Calu3 (cell line): ENCODE data around the gene GABBR1. TPM values are rescaled to one million over a fixed set of nuclear protein-coding genes. Genes with fewer than 3 reads are reported as not detected.

Experiments used
- BruUV-seq: library from RNA; stranded (reverse); fragments of 400-500 nt; replicated peaks from 2 replicates; lab custom pipeline; 2021; lab: Mats Ljungman, UMichigan
- CTCF ChIA-PET: fragments of 300-600 bp; sonication (Branson Sonifier 250); formaldehyde crosslinking; loops from one replicate; lab custom pipeline; 2022; ENCODE audit warnings: antibody characterized with exemption; lab: Charles Lee
- DNase-seq: peaks from one replicate; pipeline ENCODE4 v3.0.0; 2022
- H3K27ac Mint-ChIP-seq: one replicate; pipeline ENCODE4 v1.8.0; 2022; ENCODE audit warnings: mixed read lengths; ENCODE audit not compliant: unreplicated experiment
- H3K27me3 Mint-ChIP-seq: one replicate; pipeline ENCODE4 v1.8.0; 2022; ENCODE audit warnings: mixed read lengths; ENCODE audit not compliant: unreplicated experiment
- H3K36me3 Mint-ChIP-seq: one replicate; pipeline ENCODE4 v1.8.0; 2022; ENCODE audit warnings: mild to moderate bottlenecking, moderate library complexity, mixed read lengths; ENCODE audit not compliant: insufficient read depth, unreplicated experiment
- H3K4me1 Mint-ChIP-seq: one replicate; pipeline ENCODE4 v1.8.0; 2022; ENCODE audit warnings: mild to moderate bottlenecking, low read depth, mixed read lengths; ENCODE audit not compliant: unreplicated experiment
- H3K4me3 Mint-ChIP-seq: one replicate; pipeline ENCODE4 v1.8.0; 2022; ENCODE audit warnings: mild to moderate bottlenecking, low read depth, moderate library complexity, mixed read lengths; ENCODE audit not compliant: unreplicated experiment
- H3K9me3 Mint-ChIP-seq: one replicate; pipeline ENCODE4 v1.8.0; 2022; ENCODE audit warnings: low read depth, mixed read lengths; ENCODE audit not compliant: unreplicated experiment
- CTCF ChIP-seq: fragments of 200-600 bp; IDR thresholded peaks from one replicate; pipeline ENCODE4 v1.8.0; 2022; ENCODE audit warnings: antibody characterized with exemption; ENCODE audit not compliant: unreplicated experiment
- intact Hi-C: fragments of 100-400 bp; cut with micrococcal nuclease; formaldehyde crosslinking; loops from one replicate; pipeline ENCODE4 v1.10.0; 2022; ENCODE audit not compliant: unreplicated experiment
- total RNA-seq: library from RNA; stranded (reverse); gene quantifications from 2 replicates; pipeline ENCODE4 v1.2.3, GENCODE V29; 2022

The GABBR1 gene
- total RNA-seq, 1 experiment from 2014 or later, result 42.2 TPM

DNA sequence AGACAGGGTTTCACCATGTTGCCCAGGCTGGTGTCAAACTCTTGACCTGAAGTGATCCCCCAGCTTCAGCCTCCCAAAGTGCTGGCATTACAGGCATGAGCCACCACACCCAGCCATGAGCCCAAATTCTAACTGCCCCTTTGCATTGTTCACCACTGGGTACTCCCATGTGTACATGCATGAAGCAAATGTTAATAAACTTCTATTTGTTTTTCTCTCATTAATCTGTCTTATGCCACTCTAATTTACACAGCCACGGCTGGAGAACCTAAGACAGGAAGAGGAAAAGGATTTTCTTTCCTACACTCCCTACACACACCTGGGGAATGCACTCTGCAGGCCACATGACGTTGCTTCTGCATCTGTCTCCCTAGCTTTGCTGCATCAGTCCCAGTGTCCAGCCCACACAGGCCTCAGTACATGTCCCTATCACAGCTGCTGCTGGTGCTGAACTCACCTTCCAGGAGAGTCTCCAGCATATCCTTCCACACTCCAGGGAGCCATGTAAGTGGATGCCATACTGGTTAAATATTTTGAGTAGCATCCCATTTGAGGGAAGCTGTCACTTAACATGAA is 34.7 kb downstream of the GABBR1 start:
- DNase-seq, result no peak
- BruUV-seq, result no TSS peak
- no peak for TF ChIP-seq CTCF
- H3K27ac Mint-ChIP-seq, result no peak overlapping the region
- H3K36me3 Mint-ChIP-seq, result no peaks in the 10 kb centered on the region
- no peaks in the 10 kb centered on the region for H3K27me3 Mint-ChIP-seq
- CTCF ChIA-PET, result no interaction called here
- no peaks in the 10 kb centered on the region for H3K9me3 Mint-ChIP-seq
- no peak overlapping the region for H3K4me3 Mint-ChIP-seq
- intact Hi-C loops, result no loop called here
- no peaks in the 10 kb centered on the region for H3K4me1 Mint-ChIP-seq

GRCh38 chr6:29597184-29597583 is 35.8 kb downstream of the GABBR1 start:
- TF ChIP-seq CTCF, result no peak
- BruUV-seq, result no TSS peak
- intact Hi-C loops, result no loop called here
- CTCF ChIA-PET, result no interaction called here
- Mint-ChIP-seq H3K27me3 (no peaks in the 10 kb centered on the region), H3K36me3 (no peaks in the 10 kb centered on the region), H3K4me1 (no peaks in the 10 kb centered on the region), H3K27ac (no peak overlapping the region), H3K9me3 (no peaks in the 10 kb centered on the region), H3K4me3 (no peak overlapping the region)
- DNase-seq, result no peak

GRCh38 chr6:29596381-29596900 is 36.5 kb downstream of the GABBR1 start:
- no peaks in the 10 kb centered on the region for H3K36me3 Mint-ChIP-seq
- intact Hi-C loops, result no loop called here
- H3K9me3 Mint-ChIP-seq, result no peaks in the 10 kb centered on the region
- no peak overlapping the region for H3K27ac Mint-ChIP-seq
- no peak for DNase-seq
- no peaks in the 10 kb centered on the region for H3K27me3 Mint-ChIP-seq
- CTCF ChIA-PET, result no interaction called here
- no peaks in the 10 kb centered on the region for H3K4me1 Mint-ChIP-seq
- no peak overlapping the region for H3K4me3 Mint-ChIP-seq
- no peak for TF ChIP-seq CTCF
- no TSS peak for BruUV-seq

DNA sequence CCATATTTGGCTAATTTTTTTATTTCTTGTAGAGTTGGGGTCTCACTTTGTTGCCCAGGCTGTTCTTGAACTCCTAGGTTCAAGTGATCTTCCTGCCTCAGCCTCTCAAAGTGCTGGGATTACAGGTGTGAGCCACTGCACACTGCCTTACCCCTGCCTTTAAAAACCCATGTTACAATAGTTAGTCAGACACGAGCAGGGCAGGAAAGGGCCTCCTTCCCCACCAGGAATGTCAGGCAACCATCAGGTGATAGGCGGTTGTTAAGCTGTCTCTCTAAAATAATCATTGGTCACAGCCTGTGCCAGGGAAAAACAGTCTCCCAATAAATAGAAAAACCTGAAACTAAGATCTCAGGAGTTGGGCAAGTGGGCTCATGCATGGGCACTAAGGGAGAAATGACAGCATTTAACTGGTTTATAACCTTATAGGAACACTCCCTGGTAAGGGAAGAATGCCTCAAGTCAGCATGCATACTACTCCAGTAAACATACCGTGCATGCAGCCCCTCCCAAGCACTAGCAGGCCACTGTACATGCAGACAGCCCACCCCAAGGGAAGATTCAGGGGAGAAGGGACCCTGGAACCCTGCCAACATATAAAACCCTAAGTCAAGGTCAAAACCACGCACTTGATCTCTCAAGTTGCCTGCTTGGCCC is 39.7 kb downstream of the GABBR1 start:
- intact Hi-C loops, result no loop called here
- Mint-ChIP-seq H3K4me1 (peaks cover 9% of the 10 kb centered on the region), H3K27me3 (no peaks in the 10 kb centered on the region), H3K36me3 (no peaks in the 10 kb centered on the region), H3K9me3 (no peaks in the 10 kb centered on the region), H3K4me3 (no peak overlapping the region), H3K27ac (no peak overlapping the region)
- TF ChIP-seq CTCF, result no peak
- no TSS peak for BruUV-seq
- CTCF ChIA-PET, result no interaction called here
- DNase-seq, result no peak
